Measurements from ENCODE around the gene SERINC4.

DNA sequence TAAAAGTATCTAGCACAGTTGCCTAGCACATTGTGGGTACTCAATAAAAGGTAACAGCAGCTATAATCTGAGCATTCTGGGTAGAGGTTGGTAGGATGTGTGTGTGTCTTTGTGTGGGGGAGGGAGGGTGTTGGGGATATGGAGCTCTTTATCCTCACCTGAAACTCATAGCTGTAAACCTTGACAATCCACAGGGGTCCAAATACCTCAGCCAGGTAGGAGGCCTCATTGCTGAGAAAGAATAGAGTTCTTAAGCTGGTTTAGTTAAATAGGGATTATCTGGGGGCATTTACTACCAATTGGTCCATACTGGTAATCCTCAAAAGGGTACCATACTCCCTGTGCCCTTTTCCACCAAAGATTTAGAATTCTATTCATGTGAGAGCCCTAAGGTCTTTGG, 4.0 kb downstream of the SERINC4 start:
- TF ChIP-seq TCF12 (IDR thresholded peaks at IDR 0.05; ENCODE audit: low read depth) = no peak
- TF ChIP-seq EGR1 (IDR thresholded peaks at IDR 0.05) = no peak
- TF ChIP-seq EP300 (IDR thresholded peaks at IDR 0.05; ENCODE audit: borderline replicate concordance) = no peak
- no peak for TF ChIP-seq CREB1 (IDR thresholded peaks at IDR 0.05; ENCODE audit: low read depth)

All from Ishikawa (cell line).